Nephron (organoid): ENCODE measurements around the gene SERPINF2.
"Not testable (repeated sequence)": the region's sequence is repeated elsewhere in the genome, so short reads cannot be mapped to it uniquely, and the experiment has no call there.

Experiments
- H3K27ac Mint-ChIP-seq, 3 experiments: 2 replicates each; pipeline ENCODE4 v1.8.0; 2020; ENCODE audit warnings: mixed read lengths in 3 of 3, mild to moderate bottlenecking in 2 of 3, moderate library complexity in 1 of 3
- H3K27me3 Mint-ChIP-seq: 2 replicates; pipeline ENCODE4 v1.8.0; 2021; ENCODE audit warnings: low read depth, mild to moderate bottlenecking, moderate library complexity, mixed read lengths
- H3K36me3 Mint-ChIP-seq: 2 replicates; pipeline ENCODE4 v1.8.0; 2020; ENCODE audit warnings: low read depth, mixed read lengths
- H3K4me1 Mint-ChIP-seq: 2 replicates; pipeline ENCODE4 v1.8.0; 2020; ENCODE audit warnings: mixed read lengths
- H3K4me3 Mint-ChIP-seq, 3 experiments: 2 replicates each; pipeline ENCODE4 v1.8.0; 2020; ENCODE audit warnings: mild to moderate bottlenecking in 3 of 3, mixed read lengths in 3 of 3, moderate library complexity in 2 of 3
- H3K9me3 Mint-ChIP-seq: 2 replicates; pipeline ENCODE4 v1.8.0; 2020; ENCODE audit warnings: mixed read lengths
- TF ChIP-seq, protein P1 (sequence below), 3 experiments: fragments of 200-600 bp; sonication (generic); IDR thresholded peaks; one replicate each; pipeline ENCODE4 v1.5.0; 2021; ENCODE audit warnings: antibody characterized with exemption in 3 of 3; ENCODE audit not compliant: unreplicated experiment in 3 of 3

SERPINF2 gene

DNA sequence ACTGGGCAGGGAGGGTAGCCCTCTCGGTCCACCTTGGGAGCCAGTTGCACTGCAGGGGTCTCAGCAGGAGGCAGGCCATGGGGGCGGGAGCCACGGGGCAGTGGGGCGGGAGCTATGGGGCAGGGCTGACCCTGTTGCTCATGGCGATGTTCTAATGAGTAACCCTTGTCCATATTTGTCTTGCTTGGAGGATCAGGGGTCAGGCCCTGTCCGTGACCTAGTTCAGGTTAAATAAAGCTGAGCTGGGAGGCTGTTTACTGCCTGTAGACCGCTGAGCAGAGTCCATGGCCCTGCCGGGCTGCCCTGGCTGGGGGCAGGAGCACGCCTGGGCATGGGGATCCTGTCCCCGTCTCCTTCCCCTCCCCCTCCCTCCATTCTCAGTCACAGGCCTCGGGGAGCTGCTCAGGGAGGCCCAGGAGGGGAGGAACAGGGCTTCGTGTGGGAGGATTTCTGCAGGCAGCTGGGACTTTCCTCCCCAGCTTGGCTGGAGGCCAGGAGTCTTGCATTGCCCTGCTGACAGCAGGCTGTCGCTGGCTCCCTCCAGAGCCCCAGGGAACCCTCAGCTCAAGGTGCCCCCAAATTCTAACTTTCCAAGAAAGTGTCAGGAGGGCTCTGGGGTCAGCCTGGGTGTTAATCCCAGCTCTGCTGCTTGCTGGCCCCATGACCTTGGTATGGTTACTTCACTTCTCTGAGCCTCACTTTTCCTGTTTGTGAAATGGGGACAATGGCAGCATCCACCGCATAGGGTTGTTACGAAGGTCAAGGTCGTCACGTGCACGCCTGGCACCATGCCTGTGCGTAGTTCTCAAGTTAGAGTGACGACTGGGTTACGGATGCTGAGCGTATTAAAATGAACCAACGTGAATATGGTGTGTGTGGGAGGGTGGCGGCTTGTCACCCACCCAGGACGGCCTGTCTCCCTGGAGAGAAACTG is 6.1 kb upstream of the SERPINF2 start:
- H3K27ac Mint-ChIP-seq: peak overlapping the region; percentile 80 to 91 (median 91)
- peak overlapping the region; percentile 47 to 65 (median 52) for H3K4me3 Mint-ChIP-seq
- peaks cover 3% of the 10 kb centered on the region for H3K9me3 Mint-ChIP-seq
- peaks cover 10% of the 10 kb centered on the region for H3K36me3 Mint-ChIP-seq
- TF ChIP-seq, protein P1, sequence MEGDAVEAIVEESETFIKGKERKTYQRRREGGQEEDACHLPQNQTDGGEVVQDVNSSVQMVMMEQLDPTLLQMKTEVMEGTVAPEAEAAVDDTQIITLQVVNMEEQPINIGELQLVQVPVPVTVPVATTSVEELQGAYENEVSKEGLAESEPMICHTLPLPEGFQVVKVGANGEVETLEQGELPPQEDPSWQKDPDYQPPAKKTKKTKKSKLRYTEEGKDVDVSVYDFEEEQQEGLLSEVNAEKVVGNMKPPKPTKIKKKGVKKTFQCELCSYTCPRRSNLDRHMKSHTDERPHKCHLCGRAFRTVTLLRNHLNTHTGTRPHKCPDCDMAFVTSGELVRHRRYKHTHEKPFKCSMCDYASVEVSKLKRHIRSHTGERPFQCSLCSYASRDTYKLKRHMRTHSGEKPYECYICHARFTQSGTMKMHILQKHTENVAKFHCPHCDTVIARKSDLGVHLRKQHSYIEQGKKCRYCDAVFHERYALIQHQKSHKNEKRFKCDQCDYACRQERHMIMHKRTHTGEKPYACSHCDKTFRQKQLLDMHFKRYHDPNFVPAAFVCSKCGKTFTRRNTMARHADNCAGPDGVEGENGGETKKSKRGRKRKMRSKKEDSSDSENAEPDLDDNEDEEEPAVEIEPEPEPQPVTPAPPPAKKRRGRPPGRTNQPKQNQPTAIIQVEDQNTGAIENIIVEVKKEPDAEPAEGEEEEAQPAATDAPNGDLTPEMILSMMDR (IDR thresholded peaks at IDR 0.05; ENCODE audit: unreplicated experiment in 3 of 3): no peak
- no peaks in the 10 kb centered on the region for H3K27me3 Mint-ChIP-seq
- peaks cover 22% of the 10 kb centered on the region for H3K4me1 Mint-ChIP-seq

- TF ChIP-seq, protein P1 (IDR thresholded peaks at IDR 0.05; ENCODE audit: unreplicated experiment in 3 of 3): no peak
- peaks cover 14% of the 10 kb centered on the region for H3K36me3 Mint-ChIP-seq
- peaks cover 27% of the 10 kb centered on the region for H3K4me1 Mint-ChIP-seq
- no peak overlapping the region for H3K4me3 Mint-ChIP-seq
- H3K9me3 Mint-ChIP-seq: peaks cover 3% of the 10 kb centered on the region
- peak overlapping the region in 2 of 3 experiments; percentile 48 to 91 for H3K27ac Mint-ChIP-seq
- no peaks in the 10 kb centered on the region for H3K27me3 Mint-ChIP-seq
Measured at GRCh38 chr17:1737531-1738291, 5.0 kb upstream of the SERPINF2 start.

DNA sequence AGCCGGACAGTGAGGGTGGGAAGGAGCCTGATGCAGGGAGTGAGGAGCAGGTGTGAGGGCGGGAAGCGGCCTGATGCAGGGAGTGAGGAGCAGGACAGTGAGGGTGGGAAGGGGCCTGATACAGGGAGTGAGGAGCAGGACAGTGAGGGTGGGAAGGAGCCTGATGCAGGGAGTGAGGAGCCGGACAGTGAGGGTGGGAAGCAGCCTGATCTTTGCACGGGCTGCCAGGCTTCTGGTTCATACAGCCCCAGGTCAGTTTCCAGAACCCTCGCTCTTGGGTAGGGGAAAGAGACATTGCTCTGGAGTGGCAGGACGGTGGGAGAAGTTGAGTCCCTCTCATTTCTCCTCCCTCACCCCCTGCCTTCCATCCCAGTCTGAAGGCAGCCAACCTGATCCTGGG is 772 bp upstream of the SERPINF2 start:
- not testable (repeated sequence) for H3K9me3 Mint-ChIP-seq, H3K27me3 Mint-ChIP-seq, H3K4me3 Mint-ChIP-seq, H3K36me3 Mint-ChIP-seq
- Mint-ChIP-seq H3K4me1 (peaks cover 15% of the 10 kb centered on the region), H3K27ac (peak overlapping the region in 2 of 3 experiments; percentile 93)

- TF ChIP-seq, protein P1 (IDR thresholded peaks at IDR 0.05; ENCODE audit: unreplicated experiment in 3 of 3): no peak
- Mint-ChIP-seq H3K4me1 (peaks cover 12% of the 10 kb centered on the region), H3K27ac (peak overlapping the region; percentile 82 to 93 (median 93)), H3K9me3 (no peaks in the 10 kb centered on the region), H3K4me3 (no peak overlapping the region), H3K27me3 (no peaks in the 10 kb centered on the region), H3K36me3 (peaks cover 4% of the 10 kb centered on the region)
Measured at GRCh38 chr17:1743088-1743439, 393 bp downstream of the SERPINF2 start.

DNA sequence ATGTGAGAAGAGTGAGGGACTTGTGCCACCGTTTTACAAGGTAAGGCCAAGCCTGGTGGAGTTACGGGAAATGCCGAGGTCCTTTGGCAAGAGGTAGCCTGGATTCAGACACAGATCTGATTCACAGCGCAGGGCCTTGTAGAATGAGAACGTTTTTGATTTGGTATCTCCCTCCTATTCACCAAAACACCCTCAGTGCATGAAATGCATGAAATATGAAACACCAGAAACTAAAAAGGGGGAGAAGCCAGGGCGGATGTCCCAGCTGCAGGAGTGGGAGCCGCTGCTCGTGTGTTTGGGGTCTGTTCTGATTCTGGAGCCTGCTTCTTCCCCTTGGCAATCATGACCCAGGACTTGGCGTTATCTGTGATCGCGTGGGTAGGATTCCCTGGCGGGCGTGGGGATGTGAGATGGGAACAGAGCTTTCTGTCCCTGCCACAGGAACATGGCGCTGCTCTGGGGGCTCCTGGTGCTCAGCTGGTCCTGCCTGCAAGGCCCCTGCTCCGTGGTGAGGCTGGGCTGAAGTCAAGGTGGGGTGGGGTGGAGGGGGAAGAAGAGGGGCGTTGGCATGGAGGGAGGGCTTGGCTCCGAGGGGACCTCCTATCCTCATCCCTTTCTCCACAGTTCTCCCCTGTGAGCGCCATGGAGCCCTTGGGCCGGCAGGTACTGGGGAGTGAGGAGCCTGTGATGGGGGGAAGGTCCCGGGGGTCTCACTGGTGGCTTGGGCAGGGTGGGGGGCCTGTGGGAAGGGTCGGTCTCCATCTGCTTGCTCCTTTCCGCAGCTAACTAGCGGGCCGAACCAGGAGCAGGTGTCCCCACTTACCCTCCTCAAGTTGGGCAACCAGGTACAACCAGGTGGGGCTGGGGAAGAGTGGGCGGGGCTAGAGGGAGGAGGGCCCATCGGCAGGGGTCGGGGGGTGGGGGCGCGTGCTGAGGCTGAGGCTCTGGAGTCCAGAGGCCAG is 2.2 kb downstream of the SERPINF2 start:
- Mint-ChIP-seq H3K4me1 (peaks cover 12% of the 10 kb centered on the region), H3K4me3 (no peak overlapping the region), H3K9me3 (no peaks in the 10 kb centered on the region), H3K27me3 (peaks cover 3% of the 10 kb centered on the region), H3K36me3 (peaks cover 4% of the 10 kb centered on the region), H3K27ac (peak overlapping the region; percentile 75 to 87 (median 85))
- TF ChIP-seq, protein P1 (IDR thresholded peaks at IDR 0.05; ENCODE audit: unreplicated experiment in 3 of 3): no peak
